UCSD-AML1 (cell line): ENCODE data around the gene FIGN.

Experiments used
- DNase-seq: peaks from one replicate; lab custom pipeline; 2025; ENCODE audit not compliant: unreplicated experiment; lab: John Stamatoyannopoulos, UW

The FIGN gene

GRCh38 chr2:163665817-163666216 is 70.0 kb downstream of the FIGN start:
- DNase-seq = no peak

GRCh38 chr2:163665051-163665450 is 70.8 kb downstream of the FIGN start:
- DNase-seq = no peak

- no peak for DNase-seq
Measured at GRCh38 chr2:163664610-163665009, 71.2 kb downstream of the FIGN start.

GRCh38 chr2:163662141-163662780 is 73.5 kb downstream of the FIGN start:
- no peak for DNase-seq

GRCh38 chr2:163659224-163659623 is 76.6 kb downstream of the FIGN start:
- DNase-seq = no peak

- no peak for DNase-seq
Measured at GRCh38 chr2:163658556-163658955, 77.3 kb downstream of the FIGN start.

GRCh38 chr2:163657281-163657656 is 78.5 kb downstream of the FIGN start:
- DNase-seq = no peak

GRCh38 chr2:163656622-163657280 is 79.1 kb downstream of the FIGN start:
- DNase-seq = no peak

- DNase-seq = no peak
Measured at GRCh38 chr2:163655667-163656066, 80.1 kb downstream of the FIGN start.

GRCh38 chr2:163652751-163653150 is 83.1 kb downstream of the FIGN start:
- DNase-seq = no peak

- DNase-seq = no peak
Measured at GRCh38 chr2:163649080-163649479, 86.7 kb downstream of the FIGN start.

GRCh38 chr2:163647300-163647699 is 88.5 kb downstream of the FIGN start:
- no peak for DNase-seq

- no peak for DNase-seq
Measured at GRCh38 chr2:163646687-163647086, 89.1 kb downstream of the FIGN start.

GRCh38 chr2:163644238-163644637 is 91.6 kb downstream of the FIGN start:
- no peak for DNase-seq

- no peak for DNase-seq
Measured at GRCh38 chr2:163641986-163642385, 93.8 kb downstream of the FIGN start.

- no peak for DNase-seq
Measured at GRCh38 chr2:163640542-163641193, 95.1 kb downstream of the FIGN start.

GRCh38 chr2:163637871-163638270 is 97.9 kb downstream of the FIGN start:
- DNase-seq = no peak

- DNase-seq = no peak
Measured at GRCh38 chr2:163633291-163633690, 102.5 kb downstream of the FIGN start.

- no peak for DNase-seq
Measured at GRCh38 chr2:163630836-163631235, 105.0 kb downstream of the FIGN start.

- DNase-seq = no peak
Measured at GRCh38 chr2:163626639-163627109, 109.1 kb downstream of the FIGN start.

- no peak for DNase-seq
Measured at GRCh38 chr2:163626208-163626607, 109.6 kb downstream of the FIGN start.

GRCh38 chr2:163625632-163626031 is 110.2 kb downstream of the FIGN start:
- no peak for DNase-seq
